Thoracic aorta (tissue), 2 donors: Measurements from ENCODE around the gene PPP1R12C. TPM values are rescaled to one million over a fixed set of nuclear protein-coding genes. Genes with fewer than 3 reads are reported as not detected.

ENCODE experiments used
- ATAC-seq: fragments of 150-250 bp; one replicate; pipeline ENCODE4 v1.8.0; 2017; ENCODE audit warnings: low read depth; ENCODE audit not compliant: insufficient number of reproducible peaks, low FRiP score
- DNase-seq: peaks from one replicate; pipeline ENCODE4 v3.0.0-alpha.2; 2020; ENCODE audit warnings: low spot score
- H3K27ac ChIP-seq, 2 donors: fragments of 200-600 bp; sonication (generic); 1 replicate in 1 of 2; 2 replicates in 1 of 2; pipeline ENCODE4 v1.5.1; 2016; ENCODE audit warnings: mild to moderate bottlenecking in 2 of 2, moderate library complexity in 2 of 2
- H3K27me3 ChIP-seq: fragments of 200-600 bp; sonication (generic); replicated peaks from 2 replicates; pipeline ENCODE4 v1.6.0; 2016; ENCODE audit warnings: mild to moderate bottlenecking; ENCODE audit not compliant: insufficient read depth
- H3K36me3 ChIP-seq: fragments of 200-600 bp; sonication (generic); one replicate; pipeline ENCODE4 v1.5.1; 2016
- H3K4me1 ChIP-seq, 2 donors: fragments of 200-600 bp; sonication (generic); 1 replicate in 1 of 2; 2 replicates in 1 of 2; pipeline versions ENCODE4 v1.5.1 to v1.6.0; 2016; ENCODE audit warnings: low read depth in 2 of 2, mild to moderate bottlenecking in 1 of 2; ENCODE audit not compliant: control insufficient read depth in 1 of 2
- H3K4me3 ChIP-seq: fragments of 200-600 bp; sonication (generic); 2 replicates; pipeline ENCODE4 v1.5.1; 2016; ENCODE audit warnings: mild to moderate bottlenecking
- H3K9me3 ChIP-seq: fragments of 200-600 bp; sonication (generic); 2 replicates; pipeline ENCODE4 v1.5.1; 2016
- CTCF ChIP-seq: fragments of 200-600 bp; sonication (generic); IDR thresholded peaks from one replicate; pipeline ENCODE4 v1.5.1; 2019; ENCODE audit warnings: antibody characterized with exemption
- total RNA-seq, 2 donors: library from RNA; depleted of rRNA; stranded (reverse); fragments of >200 nt; gene quantifications; one replicate each; pipeline versions ENCODE4 v1.1.0 to v1.2.3, GENCODE V29; 2016

Gene PPP1R12C
- total RNA-seq, 2 donors from 2014 or later, result 194 to 250 TPM

- Histone ChIP-seq H3K27me3 (peaks cover 4% of the 10 kb centered on the region), H3K36me3 (no peaks in the 10 kb centered on the region), H3K27ac (no peak overlapping the region), H3K4me3 (no peak overlapping the region), H3K9me3 (no peaks in the 10 kb centered on the region), H3K4me1 (no peaks in the 10 kb centered on the region)
- DNase-seq (no peak), ATAC-seq (no peak)
- no peak for TF ChIP-seq CTCF
These were observed 27.8 kb upstream of the PPP1R12C start for GRCh38 chr19:55145232-55145631.

GRCh38 chr19:55141696-55142095, 24.3 kb upstream of the PPP1R12C start:
- Histone ChIP-seq H3K9me3 (no peaks in the 10 kb centered on the region), H3K27me3 (no peaks in the 10 kb centered on the region), H3K27ac (no peak overlapping the region), H3K4me1 (no peaks in the 10 kb centered on the region), H3K36me3 (no peaks in the 10 kb centered on the region), H3K4me3 (no peak overlapping the region)
- TF ChIP-seq CTCF, result no peak
- no peak for DNase-seq
- no peak for ATAC-seq

- DNase-seq (no peak), ATAC-seq (no peak)
- Histone ChIP-seq H3K9me3 (no peaks in the 10 kb centered on the region), H3K27ac (no peak overlapping the region), H3K4me3 (no peak overlapping the region), H3K4me1 (no peaks in the 10 kb centered on the region), H3K27me3 (no peaks in the 10 kb centered on the region), H3K36me3 (no peaks in the 10 kb centered on the region)
- TF ChIP-seq CTCF, result no peak
These were observed 20.5 kb upstream of the PPP1R12C start for GRCh38 chr19:55137915-55138314.

- TF ChIP-seq CTCF, result no peak
- Histone ChIP-seq H3K27ac (no peak overlapping the region), H3K27me3 (no peaks in the 10 kb centered on the region), H3K4me3 (no peak overlapping the region), H3K36me3 (no peaks in the 10 kb centered on the region), H3K4me1 (no peaks in the 10 kb centered on the region), H3K9me3 (no peaks in the 10 kb centered on the region)
- DNase-seq (no peak), ATAC-seq (no peak)
These were observed 19.1 kb upstream of the PPP1R12C start for GRCh38 chr19:55136399-55137102.

- H3K27me3 ChIP-seq, result no peaks in the 10 kb centered on the region
- DNase-seq (no peak), ATAC-seq (no peak)
- H3K4me3 ChIP-seq, result no peak overlapping the region
- no peak overlapping the region for H3K27ac ChIP-seq
- no peaks in the 10 kb centered on the region for H3K36me3 ChIP-seq
- no peaks in the 10 kb centered on the region for H3K4me1 ChIP-seq
- TF ChIP-seq CTCF, result no peak
- no peaks in the 10 kb centered on the region for H3K9me3 ChIP-seq
These were observed 17.3 kb upstream of the PPP1R12C start for GRCh38 chr19:55134736-55135135.
